Astrocyte (in vitro differentiated cells and primary cell): ENCODE data around the gene TANGO6. TPM values are rescaled to one million over a fixed set of nuclear protein-coding genes. Genes with fewer than 3 reads are reported as not detected.

Source experiments
- DNase-seq: peaks from one replicate; pipeline ENCODE4 v3.0.0-alpha.2; 2010; ENCODE audit warnings: low read depth
- FAIRE-seq: peaks from 2 replicates; lab custom pipeline; 2011; peaks lifted over from hg19 to GRCh38; lab: Jason Lieb, UNC
- H2AFZ ChIP-seq: 2 replicates; pipeline ENCODE4 v1.6.0; 2012; ENCODE audit warnings: low read depth, low read length, inconsistent platforms
- H3K27ac ChIP-seq: 2 replicates; pipeline ENCODE4 v1.5.1; 2011; ENCODE audit warnings: low read depth, low read length, inconsistent platforms
- H3K27me3 ChIP-seq: 2 replicates; pipeline ENCODE4 v1.6.0; 2011; ENCODE audit warnings: low read length, inconsistent platforms; ENCODE audit not compliant: insufficient read depth
- H3K36me3 ChIP-seq: 2 replicates; pipeline ENCODE4 v1.5.1; 2011; ENCODE audit warnings: low read length, inconsistent platforms; ENCODE audit not compliant: insufficient read depth
- H3K4me1 ChIP-seq: 2 replicates; pipeline ENCODE4 v1.5.1; 2011; ENCODE audit warnings: low read length, inconsistent platforms; ENCODE audit not compliant: insufficient read depth
- H3K4me2 ChIP-seq: 2 replicates; pipeline ENCODE4 v1.6.0; 2012; ENCODE audit warnings: low read length, inconsistent platforms
- H3K4me3 ChIP-seq: 2 replicates; pipeline ENCODE4 v1.5.1; 2011; ENCODE audit warnings: low read depth, mild to moderate bottlenecking, low read length, inconsistent platforms; ENCODE audit not compliant: insufficient read depth
- H3K79me2 ChIP-seq: 2 replicates; pipeline ENCODE4 v1.6.0; 2012; ENCODE audit warnings: mild to moderate bottlenecking, low read length, inconsistent platforms; ENCODE audit not compliant: insufficient read depth
- H3K9ac ChIP-seq: 2 replicates; pipeline ENCODE4 v1.6.0; 2012; ENCODE audit warnings: mild to moderate bottlenecking, low read length, inconsistent platforms
- H3K9me3 ChIP-seq: 2 replicates; pipeline ENCODE4 v1.5.1; 2012; ENCODE audit warnings: low read depth, mild to moderate bottlenecking, low read length, inconsistent platforms; ENCODE audit not compliant: insufficient read depth
- H4K20me1 ChIP-seq: 2 replicates; pipeline ENCODE4 v1.6.0; 2012; ENCODE audit warnings: low read length, inconsistent platforms; ENCODE audit not compliant: insufficient read depth
- H3K27ac Mint-ChIP-seq: one replicate; pipeline ENCODE4 v1.8.0; 2021; ENCODE audit warnings: mild to moderate bottlenecking, mixed read lengths; ENCODE audit not compliant: unreplicated experiment
- H3K27me3 Mint-ChIP-seq: one replicate; pipeline ENCODE4 v1.8.0; 2021; ENCODE audit warnings: low read depth, mixed read lengths; ENCODE audit not compliant: unreplicated experiment
- H3K36me3 Mint-ChIP-seq: one replicate; pipeline ENCODE4 v1.8.0; 2021; ENCODE audit warnings: low read depth, mixed read lengths; ENCODE audit not compliant: unreplicated experiment
- H3K4me1 Mint-ChIP-seq: one replicate; pipeline ENCODE4 v1.8.0; 2021; ENCODE audit warnings: low read depth, mixed read lengths; ENCODE audit not compliant: unreplicated experiment
- H3K4me3 Mint-ChIP-seq: one replicate; pipeline ENCODE4 v1.8.0; 2021; ENCODE audit warnings: mild to moderate bottlenecking, moderate library complexity, mixed read lengths; ENCODE audit not compliant: unreplicated experiment
- H3K9me3 Mint-ChIP-seq: one replicate; pipeline ENCODE4 v1.8.0; 2021; ENCODE audit warnings: mild to moderate bottlenecking, mixed read lengths; ENCODE audit not compliant: unreplicated experiment
- CTCF ChIP-seq: IDR thresholded peaks from 2 replicates; pipeline ENCODE4 v1.5.1; 2011; ENCODE audit warnings: low read depth, mild to moderate bottlenecking, inconsistent platforms, low read length, moderate library complexity; ENCODE audit not compliant: insufficient read depth
- EZH2 ChIP-seq: IDR thresholded peaks from 2 replicates; pipeline ENCODE4 v1.6.1; 2012; ENCODE audit warnings: mild to moderate bottlenecking, low read length, inconsistent platforms; ENCODE audit not compliant: insufficient read depth
- total RNA-seq: library from RNA; stranded (reverse); gene quantifications from 2 replicates; pipeline ENCODE4 v1.2.1, GENCODE V29; 2021

TANGO6 gene
- total RNA-seq, 1 donor from 2014 or later: 15.8 TPM

GRCh38 chr16:68802190-68802589 is 41.1 kb upstream of the TANGO6 start:
- Histone ChIP-seq H3K4me3 (no peak overlapping the region), H3K4me2 (peak overlapping the region; percentile 60), H4K20me1 (no peaks in the 10 kb centered on the region), H3K9me3 (no peaks in the 10 kb centered on the region), H3K79me2 (no peaks in the 10 kb centered on the region), H3K36me3 (no peaks in the 10 kb centered on the region), H3K27me3 (no peaks in the 10 kb centered on the region), H3K27ac (peak overlapping the region; percentile 86), H2AFZ (no peak overlapping the region), H3K9ac (peak overlapping the region; percentile 71), H3K4me1 (peaks cover 17% of the 10 kb centered on the region)
- TF ChIP-seq CTCF (no peak), EZH2 (no peak)
- no peaks in the 10 kb centered on the region for H3K27me3 Mint-ChIP-seq
- no peak overlapping the region for H3K4me3 Mint-ChIP-seq
- H3K9me3 Mint-ChIP-seq: no peaks in the 10 kb centered on the region
- FAIRE-seq (peak; percentile 81), DNase-seq (peak; percentile 99)
- H3K27ac Mint-ChIP-seq: no peak overlapping the region
- H3K36me3 Mint-ChIP-seq: peaks cover 3% of the 10 kb centered on the region
- H3K4me1 Mint-ChIP-seq: peaks cover 3% of the 10 kb centered on the region

- Mint-ChIP-seq H3K4me3 (no peak overlapping the region), H3K27ac (no peak overlapping the region), H3K27me3 (no peaks in the 10 kb centered on the region), H3K9me3 (no peaks in the 10 kb centered on the region), H3K36me3 (peaks cover 3% of the 10 kb centered on the region), H3K4me1 (peaks cover 4% of the 10 kb centered on the region)
- Histone ChIP-seq H3K4me1 (peaks cover 7% of the 10 kb centered on the region), H3K9ac (no peak overlapping the region), H3K4me2 (no peak overlapping the region), H3K4me3 (no peak overlapping the region), H3K27ac (no peak overlapping the region), H3K27me3 (no peaks in the 10 kb centered on the region), H2AFZ (no peak overlapping the region), H3K79me2 (no peaks in the 10 kb centered on the region), H3K9me3 (no peaks in the 10 kb centered on the region), H3K36me3 (no peaks in the 10 kb centered on the region), H4K20me1 (no peaks in the 10 kb centered on the region)
- FAIRE-seq (no peak), DNase-seq (no peak)
- no peak for TF ChIP-seq CTCF
- TF ChIP-seq EZH2: no peak
Observed at GRCh38 chr16:68806422-68806821, 36.9 kb upstream of the TANGO6 start.

GRCh38 chr16:68806981-68807380 is 36.4 kb upstream of the TANGO6 start:
- FAIRE-seq (no peak), DNase-seq (no peak)
- TF ChIP-seq EZH2: no peak
- TF ChIP-seq CTCF: no peak
- H3K4me1 ChIP-seq: peaks cover 1% of the 10 kb centered on the region
- H3K4me1 Mint-ChIP-seq: peaks cover 7% of the 10 kb centered on the region
- no peak overlapping the region for H3K4me2 ChIP-seq
- H4K20me1 ChIP-seq: no peaks in the 10 kb centered on the region
- no peak overlapping the region for H3K27ac ChIP-seq
- no peak overlapping the region for H3K27ac Mint-ChIP-seq
- no peaks in the 10 kb centered on the region for H3K79me2 ChIP-seq
- no peaks in the 10 kb centered on the region for H3K27me3 ChIP-seq
- no peaks in the 10 kb centered on the region for H3K36me3 ChIP-seq
- no peaks in the 10 kb centered on the region for H3K9me3 Mint-ChIP-seq
- H3K9ac ChIP-seq: no peak overlapping the region
- no peak overlapping the region for H3K4me3 ChIP-seq
- no peaks in the 10 kb centered on the region for H3K27me3 Mint-ChIP-seq
- H3K9me3 ChIP-seq: no peaks in the 10 kb centered on the region
- no peak overlapping the region for H3K4me3 Mint-ChIP-seq
- H2AFZ ChIP-seq: no peak overlapping the region
- H3K36me3 Mint-ChIP-seq: peaks cover 2% of the 10 kb centered on the region
